ENCODE results near the gene SPIRE2. TPM values are rescaled to one million over a fixed set of nuclear protein-coding genes. Genes with fewer than 3 reads are reported as not detected.
A peak's percentile ranks its signal among the peaks of the same experiment; 100 is the strongest.

SPIRE2 gene
- total RNA-seq, 3 donors from 2014 or later (not counting 1 experiment from before 2014, with no cell fraction given) = 4.5 to 8.7 (median 6.5) TPM

DNA sequence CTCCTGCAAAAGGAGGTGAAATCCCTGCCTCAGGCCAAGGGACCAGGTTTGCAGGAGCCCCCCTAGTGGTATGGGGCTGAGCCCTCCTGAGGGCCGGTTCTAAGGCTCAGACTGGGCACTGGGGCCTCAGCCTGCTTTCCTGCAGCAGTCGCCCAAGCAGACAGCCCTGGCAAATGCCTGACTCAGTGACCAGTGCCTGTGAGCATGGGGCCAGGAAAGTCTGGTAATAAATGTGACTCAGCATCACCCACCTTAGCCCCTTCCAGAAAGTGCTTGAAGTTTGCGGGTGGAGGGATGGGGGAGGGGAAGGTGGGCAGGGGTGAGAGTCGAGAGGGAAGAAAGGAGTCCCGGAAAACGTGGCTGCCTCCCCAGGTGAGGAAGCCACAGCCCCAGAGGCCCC, 92.4 kb downstream of the SPIRE2 start:
- Histone ChIP-seq H3K27me3 (ENCODE audit: control insufficient read depth, insufficient read depth, low read length) (peaks cover 61% of the 10 kb centered on the region), H3K4me1 (ENCODE audit: control insufficient read depth, insufficient read depth, low read length) (peaks cover 74% of the 10 kb centered on the region), H3K27ac (ENCODE audit: low read length) (no peak overlapping the region), H3K36me3 (ENCODE audit: control insufficient read depth, insufficient read depth, low read length) (no peaks in the 10 kb centered on the region), H3K9me3 (ENCODE audit: control insufficient read depth, insufficient read depth, low read length) (no peaks in the 10 kb centered on the region), H3K4me3 (ENCODE audit: low read length) (no peak overlapping the region)
- TF ChIP-seq, protein P1, sequence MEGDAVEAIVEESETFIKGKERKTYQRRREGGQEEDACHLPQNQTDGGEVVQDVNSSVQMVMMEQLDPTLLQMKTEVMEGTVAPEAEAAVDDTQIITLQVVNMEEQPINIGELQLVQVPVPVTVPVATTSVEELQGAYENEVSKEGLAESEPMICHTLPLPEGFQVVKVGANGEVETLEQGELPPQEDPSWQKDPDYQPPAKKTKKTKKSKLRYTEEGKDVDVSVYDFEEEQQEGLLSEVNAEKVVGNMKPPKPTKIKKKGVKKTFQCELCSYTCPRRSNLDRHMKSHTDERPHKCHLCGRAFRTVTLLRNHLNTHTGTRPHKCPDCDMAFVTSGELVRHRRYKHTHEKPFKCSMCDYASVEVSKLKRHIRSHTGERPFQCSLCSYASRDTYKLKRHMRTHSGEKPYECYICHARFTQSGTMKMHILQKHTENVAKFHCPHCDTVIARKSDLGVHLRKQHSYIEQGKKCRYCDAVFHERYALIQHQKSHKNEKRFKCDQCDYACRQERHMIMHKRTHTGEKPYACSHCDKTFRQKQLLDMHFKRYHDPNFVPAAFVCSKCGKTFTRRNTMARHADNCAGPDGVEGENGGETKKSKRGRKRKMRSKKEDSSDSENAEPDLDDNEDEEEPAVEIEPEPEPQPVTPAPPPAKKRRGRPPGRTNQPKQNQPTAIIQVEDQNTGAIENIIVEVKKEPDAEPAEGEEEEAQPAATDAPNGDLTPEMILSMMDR (IDR thresholded peaks at IDR 0.05) = no peak
- no peaks in the 10 kb centered on the region for H3K9me3 Mint-ChIP-seq
- no peak overlapping the region for H3K27ac Mint-ChIP-seq
- no peak overlapping the region for H3K4me3 Mint-ChIP-seq
- DNase-seq (peak in 1 of 2 donors; percentile 22), ATAC-seq (no peak)
- peaks cover 21 to 27% of the 10 kb centered on the region in 2 donors for H3K4me1 Mint-ChIP-seq
- intact Hi-C loops (cut with micrococcal nuclease) = no loop called here
- H3K36me3 Mint-ChIP-seq = no peaks in the 10 kb centered on the region
- peaks cover 11 to 28% of the 10 kb centered on the region in 2 donors for H3K27me3 Mint-ChIP-seq (ENCODE audit: low read depth in 2 of 2)
- 26% methylated on average over 6 of the region's 6 CpGs for WGBS (ENCODE audit: insufficient coverage)

Other genes with a start within 250 kb of the SPIRE2 start
- not detected for gene DPEP1, start 214.8 kb upstream of the SPIRE2 start, total RNA-seq
- gene CHMP1A, start 170.8 kb upstream of the SPIRE2 start, total RNA-seq = 100 to 1,000 TPM; 124 to 135 (median 134) TPM
- 10 to 100 TPM in 1 of 3 donors, 1 to 10 TPM in 2; 6.5 to 11.9 (median 8.4) TPM for gene SPATA33, start 170.6 kb upstream of the SPIRE2 start, total RNA-seq
- gene CDK10, start 141.8 kb upstream of the SPIRE2 start, total RNA-seq = 100 to 1,000 TPM; 102 to 123 (median 114) TPM
- gene SPATA2L, start 126.8 kb upstream of the SPIRE2 start, total RNA-seq = 10 to 100 TPM; 23.1 to 37.9 (median 24.0) TPM
- gene VPS9D1, start 107.6 kb upstream of the SPIRE2 start, total RNA-seq = 10 to 100 TPM; 31.7 to 43.0 (median 35.4) TPM
- gene ZNF276, start 106.9 kb upstream of the SPIRE2 start, total RNA-seq = 100 to 1,000 TPM; 146 to 206 (median 186) TPM
- 10 to 100 TPM; 43.3 to 45.4 (median 45.1) TPM for gene FANCA, start 11.8 kb upstream of the SPIRE2 start, total RNA-seq
- 100 to 1,000 TPM; 509 to 682 (median 567) TPM for gene TCF25, start 45.1 kb downstream of the SPIRE2 start, total RNA-seq
- gene MC1R, start 90.4 kb downstream of the SPIRE2 start, total RNA-seq = 10 to 100 TPM; 12.3 to 22.2 (median 13.7) TPM
- gene TUBB3, start 94.9 kb downstream of the SPIRE2 start, total RNA-seq = 1 to 10 TPM; 1.1 to 1.3 (median 1.2) TPM
- 10 to 100 TPM; 43.0 to 60.3 (median 50.1) TPM for gene DEF8, start 120.3 kb downstream of the SPIRE2 start, total RNA-seq
- under 1 TPM in 1 of 3 donors, not detected in 2; 0.20 TPM for gene DBNDD1, start 191.0 kb downstream of the SPIRE2 start, total RNA-seq
- gene PRDM7, start 248.9 kb downstream of the SPIRE2 start, total RNA-seq = not detected